ENCODE data around the gene PCDHGC4. TPM values are rescaled to one million over a fixed set of nuclear protein-coding genes. Genes with fewer than 3 reads are reported as not detected.

The PCDHGC4 gene
- total RNA-seq = 10 to 100 TPM in 1 of 6 donors, 1 to 10 TPM in 4, under 1 TPM in 1; 0.69 to 24.7 (median 1.8) TPM

DNA sequence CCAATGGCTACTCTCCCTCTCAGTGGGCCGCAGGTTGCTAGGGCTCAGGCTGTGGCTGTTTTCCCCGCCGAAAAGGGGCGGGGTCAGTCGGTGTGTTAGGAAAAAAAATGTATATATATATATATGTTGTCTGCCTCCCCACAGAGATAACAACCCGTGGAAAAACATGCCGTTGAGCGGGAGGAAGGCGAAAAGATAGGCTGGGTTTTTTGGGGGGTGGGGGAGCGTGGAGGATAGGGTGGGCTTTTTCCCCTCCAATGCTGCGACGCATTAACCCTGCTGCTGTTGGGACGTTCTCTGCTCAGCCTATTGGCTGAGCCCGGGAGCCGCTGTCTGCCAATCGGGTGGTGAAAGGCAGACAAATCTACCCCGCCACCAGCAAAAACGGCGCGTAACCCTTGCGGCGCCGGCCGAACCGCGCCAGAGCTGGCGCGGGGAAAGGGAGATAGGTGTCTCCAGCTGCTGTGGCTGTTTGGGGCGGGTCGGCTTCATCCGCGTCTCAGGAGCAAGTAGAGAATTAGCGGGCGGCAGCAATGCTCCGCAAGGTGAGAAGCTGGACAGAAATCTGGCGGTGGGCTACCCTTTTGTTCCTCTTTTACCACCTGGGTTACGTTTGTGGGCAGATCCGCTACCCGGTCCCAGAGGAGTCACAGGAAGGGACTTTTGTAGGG is at the start of gene PCDHGC4:
Gene PCDHGC4 (plus strand): TSS at position 390 of the 671 bp plus-strand sequence. CDS start 144 bp downstream, at position 534.
- no peak for TF ChIP-seq POLR2A (IDR thresholded peaks at IDR 0.05)
- TF ChIP-seq, protein P1, sequence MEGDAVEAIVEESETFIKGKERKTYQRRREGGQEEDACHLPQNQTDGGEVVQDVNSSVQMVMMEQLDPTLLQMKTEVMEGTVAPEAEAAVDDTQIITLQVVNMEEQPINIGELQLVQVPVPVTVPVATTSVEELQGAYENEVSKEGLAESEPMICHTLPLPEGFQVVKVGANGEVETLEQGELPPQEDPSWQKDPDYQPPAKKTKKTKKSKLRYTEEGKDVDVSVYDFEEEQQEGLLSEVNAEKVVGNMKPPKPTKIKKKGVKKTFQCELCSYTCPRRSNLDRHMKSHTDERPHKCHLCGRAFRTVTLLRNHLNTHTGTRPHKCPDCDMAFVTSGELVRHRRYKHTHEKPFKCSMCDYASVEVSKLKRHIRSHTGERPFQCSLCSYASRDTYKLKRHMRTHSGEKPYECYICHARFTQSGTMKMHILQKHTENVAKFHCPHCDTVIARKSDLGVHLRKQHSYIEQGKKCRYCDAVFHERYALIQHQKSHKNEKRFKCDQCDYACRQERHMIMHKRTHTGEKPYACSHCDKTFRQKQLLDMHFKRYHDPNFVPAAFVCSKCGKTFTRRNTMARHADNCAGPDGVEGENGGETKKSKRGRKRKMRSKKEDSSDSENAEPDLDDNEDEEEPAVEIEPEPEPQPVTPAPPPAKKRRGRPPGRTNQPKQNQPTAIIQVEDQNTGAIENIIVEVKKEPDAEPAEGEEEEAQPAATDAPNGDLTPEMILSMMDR (IDR thresholded peaks at IDR 0.05) = no peak
- TF ChIP-seq POLR2AphosphoS5 (IDR thresholded peaks at IDR 0.05) = no peak
- no peak for ATAC-seq (ENCODE audit: low FRiP score in 2 of 2)
- 27 to 44% methylated on average over 29 to 39 of the region's 39 CpGs for WGBS, 2 donors
- Histone ChIP-seq H3K9me3 (no peaks in the 10 kb centered on the region), H3K4me3 (peak within 1 kb of the TSS in 3 of 4 donors; percentile 11 to 39 (median 29)), H3K36me3 (peaks cover 0 to 31% (median 0%) of the 10 kb centered on the region in 4 donors), H3K27me3 (peaks cover 0 to 2% (median 0%) of the 10 kb centered on the region in 4 donors), H3K27ac (peak within 1 kb of the TSS in 2 of 4 donors; percentile 6), H3K4me1 (peaks cover 0 to 25% (median 20%) of the 10 kb centered on the region in 4 donors)
- DNase-seq = peak in 1 of 2 donors; percentile 71

DNA sequence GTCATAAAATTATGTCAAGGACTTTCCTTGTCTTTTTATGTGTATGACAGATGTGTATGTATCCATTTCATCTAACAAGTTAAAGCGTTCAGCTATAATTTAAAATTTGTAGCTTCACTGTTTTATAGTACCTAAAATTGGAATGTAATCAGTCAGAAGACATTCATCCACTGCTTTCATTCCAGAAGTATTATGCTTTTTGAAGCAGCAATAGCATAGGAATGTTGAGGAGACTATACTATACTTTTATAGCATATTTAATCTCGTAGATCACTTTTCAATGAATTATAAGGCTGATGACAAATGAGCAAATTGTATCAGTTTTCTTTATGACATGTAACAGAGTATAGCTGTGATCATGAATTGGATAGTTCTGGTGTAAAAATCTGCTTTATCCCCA is 47.6 kb upstream of the PCDHGC4 start:
- TF ChIP-seq, protein P1 (IDR thresholded peaks at IDR 0.05) = no peak
- TF ChIP-seq POLR2A (IDR thresholded peaks at IDR 0.05) = no peak
- no peaks in the 10 kb centered on the region for H3K36me3 ChIP-seq
- no peak overlapping the region for H3K27ac ChIP-seq
- no peak for DNase-seq
- peaks cover 18 to 74% (median 59%) of the 10 kb centered on the region in 4 donors for H3K9me3 ChIP-seq
- ATAC-seq (ENCODE audit: low FRiP score in 2 of 2) = no peak
- no peaks in the 10 kb centered on the region for H3K4me1 ChIP-seq
- WGBS, 2 donors = 86 to 87% methylated on average over 2 of the region's 2 CpGs
- H3K4me3 ChIP-seq = no peak overlapping the region
- H3K27me3 ChIP-seq = no peaks in the 10 kb centered on the region

DNA sequence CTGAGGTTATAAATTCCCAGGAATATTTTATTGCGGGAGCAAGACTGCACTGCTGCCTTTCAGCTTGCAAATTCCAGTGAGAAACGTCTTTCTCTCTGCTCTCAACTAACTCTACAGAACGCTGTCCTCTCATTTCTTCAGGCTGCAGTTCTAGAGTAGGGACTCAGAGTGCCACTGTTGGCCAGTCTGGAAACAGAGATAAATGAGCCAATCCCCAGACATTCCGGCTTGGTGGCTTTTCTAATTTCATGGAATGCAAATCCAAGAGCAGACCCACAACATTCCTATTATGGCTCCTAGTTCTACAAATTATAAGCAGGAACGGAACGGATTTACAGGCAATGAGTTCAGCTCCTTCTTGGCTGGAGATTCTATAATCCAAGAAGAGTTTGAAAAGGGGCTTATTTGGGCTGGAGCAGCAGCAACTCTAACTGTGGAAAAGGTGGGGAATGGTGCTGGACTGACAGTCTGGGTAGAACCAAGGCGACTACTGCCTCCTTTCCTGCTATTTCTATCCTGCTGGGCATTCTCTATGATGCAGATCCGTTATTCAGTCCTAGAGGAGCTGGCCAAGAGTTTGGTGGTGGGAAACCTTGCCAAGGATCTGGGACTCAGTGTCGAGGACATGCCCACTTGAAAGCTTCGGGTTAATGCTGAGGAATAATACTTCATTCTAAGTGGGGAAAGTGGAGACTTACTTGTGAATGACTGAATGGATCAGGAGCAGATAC is 45.3 kb upstream of the PCDHGC4 start:
- WGBS, 2 donors = 70 to 74% methylated on average over 10 of the region's 10 CpGs
- no peaks in the 10 kb centered on the region for H3K27me3 ChIP-seq
- no peaks in the 10 kb centered on the region for H3K36me3 ChIP-seq
- no peak for DNase-seq
- H3K27ac ChIP-seq = no peak overlapping the region
- peaks cover 14 to 63% (median 40%) of the 10 kb centered on the region in 4 donors for H3K9me3 ChIP-seq
- TF ChIP-seq EP300 (IDR thresholded peaks at IDR 0.05) (no peak), POLR2AphosphoS5 (IDR thresholded peaks at IDR 0.05) (no peak), POLR2A (IDR thresholded peaks at IDR 0.05) (no peak)
- TF ChIP-seq, protein P1 (IDR thresholded peaks at IDR 0.05) = no peak
- no peak overlapping the region for H3K4me3 ChIP-seq
- ATAC-seq (ENCODE audit: low FRiP score in 2 of 2) = no peak
- H3K4me1 ChIP-seq = no peaks in the 10 kb centered on the region

- WGBS, 2 donors = 94 to 97% methylated on average over 9 of the region's 9 CpGs
Measured at GRCh38 chr5:141440341-141440740, 44.5 kb upstream of the PCDHGC4 start.

DNA sequence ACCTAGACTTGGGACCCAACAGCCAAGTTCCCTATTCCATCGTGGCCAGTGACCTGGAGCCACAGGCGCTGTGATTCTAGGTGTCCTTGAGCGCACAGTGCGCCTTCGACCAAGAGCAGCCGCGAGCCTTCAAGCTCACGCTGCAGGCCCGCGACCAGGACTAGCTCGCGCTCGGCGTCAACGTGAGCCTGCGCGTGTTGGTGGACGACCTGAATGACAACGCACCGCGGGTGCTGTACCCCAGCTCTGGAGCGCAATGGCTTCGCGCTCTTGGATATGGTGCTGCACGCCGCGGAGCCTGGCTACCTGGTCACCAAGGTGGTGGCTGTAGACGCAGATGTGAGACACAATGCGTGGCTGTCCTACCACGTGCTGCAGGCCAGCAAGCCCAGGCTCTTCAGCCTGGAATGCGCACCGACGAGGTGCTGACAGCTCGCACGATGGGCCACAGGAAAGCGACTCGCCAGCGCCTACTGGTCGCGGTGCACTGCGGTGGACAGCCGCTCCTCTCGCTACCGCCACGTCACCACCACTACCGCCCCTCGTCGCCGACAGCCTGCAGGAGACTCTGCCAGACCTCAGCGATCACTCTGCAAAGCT is 43.2 kb upstream of the PCDHGC4 start:
- ATAC-seq (ENCODE audit: low FRiP score in 2 of 2) (no peak), DNase-seq (peak in 1 of 2 donors; percentile 71)
- Histone ChIP-seq H3K27ac (no peak overlapping the region), H3K27me3 (no peaks in the 10 kb centered on the region), H3K9me3 (peaks cover 4 to 64% (median 37%) of the 10 kb centered on the region in 4 donors), H3K4me3 (no peak overlapping the region), H3K36me3 (no peaks in the 10 kb centered on the region), H3K4me1 (no peaks in the 10 kb centered on the region)
- TF ChIP-seq, protein P1 (IDR thresholded peaks at IDR 0.05) = no peak
- TF ChIP-seq POLR2AphosphoS5 (IDR thresholded peaks at IDR 0.05) (no peak), POLR2A (IDR thresholded peaks at IDR 0.05) (no peak), EP300 (IDR thresholded peaks at IDR 0.05) (no peak)
- WGBS, 2 donors = 58 to 67% methylated on average over 11 to 49 of the region's 50 CpGs

More at GRCh38 chr5:141440341-141440740, 44.5 kb upstream of the PCDHGC4 start:
- DNase-seq = no peak
- no peaks in the 10 kb centered on the region for H3K36me3 ChIP-seq
- no peaks in the 10 kb centered on the region for H3K27me3 ChIP-seq
- H3K27ac ChIP-seq = no peak overlapping the region
- TF ChIP-seq POLR2AphosphoS5 (IDR thresholded peaks at IDR 0.05) (no peak), POLR2A (IDR thresholded peaks at IDR 0.05) (no peak), EP300 (IDR thresholded peaks at IDR 0.05) (no peak)
- no peak for ATAC-seq (ENCODE audit: low FRiP score in 2 of 2)
- no peaks in the 10 kb centered on the region for H3K4me1 ChIP-seq
- H3K4me3 ChIP-seq = no peak overlapping the region
- H3K9me3 ChIP-seq = peaks cover 14 to 70% (median 39%) of the 10 kb centered on the region in 4 donors

Data from upper lobe of left lung (tissue), 6 donors.